Suprapubic skin (tissue), 4 donors: Measurements from ENCODE around the gene SMG6. TPM values are rescaled to one million over a fixed set of nuclear protein-coding genes. Genes with fewer than 3 reads are reported as not detected.
A peak's percentile ranks its signal among the peaks of the same experiment; 100 is the strongest.

Source experiments
- DNase-seq, 2 donors: peaks; one replicate each; pipeline ENCODE4 v3.0.0-alpha.2; 2019; ENCODE audit warnings: low spot score in 2 of 2
- H3K27ac ChIP-seq: fragments of 200-600 bp; sonication (generic); one replicate; pipeline ENCODE4 v1.5.1; 2019
- H3K27me3 ChIP-seq: fragments of 200-600 bp; sonication (generic); one replicate; pipeline ENCODE4 v1.5.1; 2019
- H3K36me3 ChIP-seq: fragments of 200-600 bp; sonication (generic); one replicate; pipeline ENCODE4 v1.5.1; 2019
- H3K4me1 ChIP-seq: fragments of 200-600 bp; sonication (generic); one replicate; pipeline ENCODE4 v1.5.1; 2019
- H3K4me3 ChIP-seq: fragments of 200-600 bp; sonication (generic); one replicate; pipeline ENCODE4 v1.5.1; 2019; ENCODE audit warnings: mild to moderate bottlenecking
- H3K9me3 ChIP-seq: fragments of 200-600 bp; sonication (generic); one replicate; pipeline ENCODE4 v1.5.1; 2019
- CTCF ChIP-seq, 2 donors: fragments of 200-600 bp in 1 of 2; fragments of 450-650 bp in 1 of 2; sonication (generic) in 1 of 2; IDR thresholded peaks; one replicate each; pipeline ENCODE4 v1.5.1; 2016 to 2019; ENCODE audit warnings: antibody characterized with exemption in 2 of 2, mild to moderate bottlenecking in 1 of 2, moderate library complexity in 1 of 2
- EP300 ChIP-seq: sonication (generic); formaldehyde crosslinking; IDR thresholded peaks from one replicate; pipeline ENCODE4 v1.6.1; 2017; ENCODE audit warnings: antibody characterized with exemption
- POLR2A ChIP-seq, 2 donors: fragments of 450-650 bp; IDR thresholded peaks; one replicate each; pipeline ENCODE4 v1.6.1; 2017; ENCODE audit warnings: antibody characterized with exemption in 2 of 2, mild to moderate bottlenecking in 2 of 2, moderate library complexity in 2 of 2
- POLR2AphosphoS5 ChIP-seq, 3 donors: sonication (generic); formaldehyde crosslinking; IDR thresholded peaks; one replicate each; pipeline ENCODE4 v1.6.1; 2017; ENCODE audit warnings: antibody characterized with exemption in 3 of 3
- WGBS: methylation state at CpG from one replicate; pipeline ENCODE4 v1.1.5; 2018; 5-methylcytosine and 5-hydroxymethylcytosine counted together
- total RNA-seq, 4 donors: library from RNA; depleted of rRNA; stranded (reverse); fragments of >200 nt; gene quantifications; one replicate each; pipeline ENCODE4 v1.1.0, GENCODE V29; 2016

SMG6 gene
- total RNA-seq, 4 donors from 2014 or later: 29.6 to 58.6 (median 45.5) TPM

DNA sequence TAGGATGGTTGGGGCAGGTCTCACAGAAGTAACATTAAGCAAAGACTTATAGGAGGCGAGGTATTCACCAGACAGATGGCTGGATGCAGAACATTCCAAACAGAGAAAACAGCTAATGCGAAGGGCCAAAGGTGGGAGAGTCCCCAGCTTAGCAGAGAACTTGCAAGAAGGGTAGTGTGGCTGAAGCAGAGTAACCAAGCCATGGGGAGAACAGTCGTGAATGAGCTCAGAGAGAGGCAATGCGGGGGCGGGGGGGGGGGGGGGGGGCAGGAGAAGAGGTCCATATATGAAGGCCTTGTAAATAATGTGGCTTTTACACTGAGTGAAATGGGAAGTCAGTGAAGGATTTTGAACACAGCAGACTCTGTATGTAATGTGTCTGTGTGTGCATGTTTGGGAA lies 81.3 kb downstream of the SMG6 start:
- 73% methylated on average over 5 of the region's 5 CpGs for WGBS
- TF ChIP-seq EP300 (no peak), CTCF (IDR thresholded peaks at IDR 0.05) (no peak), POLR2A (IDR thresholded peaks at IDR 0.05) (no peak), POLR2AphosphoS5 (IDR thresholded peaks at IDR 0.05) (no peak)
- DNase-seq: no peak
- Histone ChIP-seq H3K9me3 (no peaks in the 10 kb centered on the region), H3K36me3 (no peaks in the 10 kb centered on the region), H3K4me1 (peaks cover 17% of the 10 kb centered on the region), H3K4me3 (no peak overlapping the region), H3K27me3 (no peaks in the 10 kb centered on the region), H3K27ac (no peak overlapping the region)

DNA sequence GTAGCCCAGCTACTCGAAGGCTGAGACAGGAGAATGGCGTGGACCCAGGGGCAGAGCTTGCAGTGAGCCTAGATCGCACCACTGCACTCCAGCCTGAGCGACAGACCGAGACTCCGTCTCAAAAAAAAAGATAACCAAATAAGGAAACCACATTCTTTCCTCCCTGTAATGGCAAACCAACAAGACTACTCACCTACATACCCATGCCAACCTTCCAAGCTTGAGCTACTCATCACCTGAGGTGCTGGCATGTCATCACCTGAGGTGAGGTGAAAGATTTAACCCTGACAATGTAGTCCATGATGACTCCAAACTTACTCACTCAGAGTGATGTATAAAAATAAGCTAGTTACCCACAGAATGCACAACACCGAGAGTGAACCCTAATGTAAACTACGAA lies 85.2 kb downstream of the SMG6 start:
- H3K4me1 ChIP-seq: peaks cover 41% of the 10 kb centered on the region
- TF ChIP-seq POLR2AphosphoS5 (IDR thresholded peaks at IDR 0.05) (no peak), EP300 (no peak), CTCF (IDR thresholded peaks at IDR 0.05) (no peak), POLR2A (IDR thresholded peaks at IDR 0.05) (no peak)
- H3K9me3 ChIP-seq: no peaks in the 10 kb centered on the region
- DNase-seq: no peak
- no peaks in the 10 kb centered on the region for H3K36me3 ChIP-seq
- no peak overlapping the region for H3K27ac ChIP-seq
- 72% methylated on average over 8 of the region's 8 CpGs for WGBS
- H3K27me3 ChIP-seq: no peaks in the 10 kb centered on the region
- no peak overlapping the region for H3K4me3 ChIP-seq

- Histone ChIP-seq H3K4me1 (peaks cover 49% of the 10 kb centered on the region), H3K9me3 (no peaks in the 10 kb centered on the region), H3K27ac (peak overlapping the region; percentile 89), H3K36me3 (no peaks in the 10 kb centered on the region), H3K4me3 (peak overlapping the region; percentile 14), H3K27me3 (no peaks in the 10 kb centered on the region)
- peak; percentile 79 to 84 for DNase-seq
- TF ChIP-seq CTCF (IDR thresholded peaks at IDR 0.05) (no peak), POLR2AphosphoS5 (IDR thresholded peaks at IDR 0.05) (no peak), EP300 (no peak), POLR2A (IDR thresholded peaks at IDR 0.05) (no peak)
- 56% methylated on average over 18 of the region's 18 CpGs for WGBS
Measured at GRCh38 chr17:2215616-2216364, 87.8 kb downstream of the SMG6 start.

DNA sequence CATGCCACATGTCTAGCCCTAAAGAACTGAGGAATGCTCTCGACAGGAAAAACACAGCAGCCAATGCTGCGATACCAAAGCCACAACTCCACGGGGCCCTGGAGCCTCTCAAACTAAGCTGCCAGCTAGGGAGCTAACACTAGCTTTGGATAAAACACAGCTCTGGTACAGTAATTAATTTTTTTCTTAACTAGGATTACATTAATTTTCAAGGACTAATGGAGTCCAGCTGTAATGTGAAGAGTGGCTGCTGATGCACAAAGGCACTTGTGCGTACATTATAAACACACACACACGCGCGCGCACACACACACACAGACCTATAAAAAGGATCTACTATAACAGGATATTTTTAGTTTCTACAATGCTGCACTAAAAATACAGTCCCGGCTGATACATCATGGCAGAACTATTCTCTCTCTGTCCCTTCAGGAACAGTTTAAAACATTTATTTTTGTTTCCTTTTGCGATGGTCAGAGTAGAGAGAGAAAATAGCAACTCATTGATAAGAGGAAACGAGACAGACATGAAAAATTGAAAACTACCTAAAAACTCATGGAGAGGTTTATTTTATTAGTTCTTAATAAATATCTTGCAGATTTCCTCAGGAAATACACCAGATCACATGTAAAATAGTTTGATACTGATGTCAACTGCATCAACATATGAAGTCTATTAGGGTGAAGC lies 88.5 kb downstream of the SMG6 start:
- Histone ChIP-seq H3K27ac (peak overlapping the region; percentile 89), H3K36me3 (no peaks in the 10 kb centered on the region), H3K9me3 (no peaks in the 10 kb centered on the region), H3K27me3 (no peaks in the 10 kb centered on the region), H3K4me3 (peak overlapping the region; percentile 14), H3K4me1 (peaks cover 49% of the 10 kb centered on the region)
- 57% methylated on average over 11 of the region's 11 CpGs for WGBS
- TF ChIP-seq POLR2A (IDR thresholded peaks at IDR 0.05) (no peak), EP300 (no peak), POLR2AphosphoS5 (IDR thresholded peaks at IDR 0.05) (no peak), CTCF (IDR thresholded peaks at IDR 0.05) (no peak)
- no peak for DNase-seq
